Lower lobe of right lung (tissue), 2 donors: ENCODE data around the gene IL37. TPM values are rescaled to one million over a fixed set of nuclear protein-coding genes. Genes with fewer than 3 reads are reported as not detected.
A peak's percentile ranks its signal among the peaks of the same experiment; 100 is the strongest.

Experiments
- ATAC-seq, 2 donors: fragments of 200-7000 bp; cut with Tn5 transposase; one replicate each; pipeline ENCODE4 v1.9.1; 2020 to 2022; ENCODE audit warnings: mild to moderate bottlenecking in 2 of 2, moderate library complexity in 2 of 2
- DNase-seq: peaks from one replicate; pipeline ENCODE4 v3.0.0-alpha.2; 2020
- H3K27ac ChIP-seq: fragments of 200-600 bp; one replicate; pipeline ENCODE4 v1.8.0; 2022
- H3K27me3 ChIP-seq: fragments of 200-600 bp; one replicate; pipeline ENCODE4 v1.8.0; 2022; ENCODE audit warnings: low read depth
- H3K36me3 ChIP-seq: fragments of 200-600 bp; one replicate; pipeline ENCODE4 v1.8.0; 2022; ENCODE audit warnings: mild to moderate bottlenecking
- H3K4me1 ChIP-seq: fragments of 200-600 bp; one replicate; pipeline ENCODE4 v1.8.0; 2022
- H3K4me3 ChIP-seq: fragments of 200-600 bp; one replicate; pipeline ENCODE4 v1.8.0; 2022; ENCODE audit warnings: mild to moderate bottlenecking
- H3K9me3 ChIP-seq: fragments of 200-600 bp; one replicate; pipeline ENCODE4 v1.8.0; 2022
- CTCF ChIP-seq: fragments of 200-600 bp; IDR thresholded peaks from one replicate; pipeline ENCODE4 v1.8.0; 2022; ENCODE audit warnings: antibody characterized with exemption, mild to moderate bottlenecking
- intact Hi-C: fragments of 100-400 bp; cut with DNase I; formaldehyde crosslinking; loops from one replicate; pipeline ENCODE4 v1.11.0; 2022
- total RNA-seq: library from RNA; stranded (reverse); fragmentation: NEBNext Ultra II Directional; extraction: Animal tissue kit (Norgen Biotek cat#: 25700); gene quantifications from one replicate; pipeline ENCODE4 v1.2.1, GENCODE V29; 2021
- donor health status: DM: no; HTN: yes; CAD: no; lungs with severe emphysema.

The IL37 gene
- total RNA-seq, 1 donor from 2014 or later, result not detected

- peaks cover 8% of the 10 kb centered on the region for H3K4me1 ChIP-seq
These were observed 26.0 kb upstream of the IL37 start for GRCh38 chr2:112884869-112885505.

GRCh38 chr2:112885506-112885902, 25.5 kb upstream of the IL37 start:
- no peaks in the 10 kb centered on the region for H3K27me3 ChIP-seq
- H3K4me1 ChIP-seq, result peaks cover 8% of the 10 kb centered on the region
- no peaks in the 10 kb centered on the region for H3K9me3 ChIP-seq
- intact Hi-C loops, result no loop called here
- no peak overlapping the region for H3K4me3 ChIP-seq
- DNase-seq (no peak), ATAC-seq (no peak)
- TF ChIP-seq CTCF, result no peak
- no peak overlapping the region for H3K27ac ChIP-seq
- no peaks in the 10 kb centered on the region for H3K36me3 ChIP-seq

More at GRCh38 chr2:112884869-112885505, 26.0 kb upstream of the IL37 start:
- TF ChIP-seq CTCF, result peak; percentile 82
- ATAC-seq (peak; percentile 79 to 87), DNase-seq (peak; percentile 63)
- Histone ChIP-seq H3K36me3 (no peaks in the 10 kb centered on the region), H3K9me3 (no peaks in the 10 kb centered on the region), H3K4me3 (no peak overlapping the region), H3K27me3 (no peaks in the 10 kb centered on the region), H3K27ac (no peak overlapping the region)
- intact Hi-C loops, result no loop called here

GRCh38 chr2:112886291-112886690, 24.7 kb upstream of the IL37 start:
- DNase-seq, result no peak
- H3K36me3 ChIP-seq, result no peaks in the 10 kb centered on the region
- H3K9me3 ChIP-seq, result no peaks in the 10 kb centered on the region
- no peak for TF ChIP-seq CTCF
- peaks cover 8% of the 10 kb centered on the region for H3K4me1 ChIP-seq
- no peak overlapping the region for H3K27ac ChIP-seq
- no peak for ATAC-seq
- H3K4me3 ChIP-seq, result no peak overlapping the region
- intact Hi-C loops, result no loop called here
- no peaks in the 10 kb centered on the region for H3K27me3 ChIP-seq

- DNase-seq (no peak), ATAC-seq (no peak)
- no peaks in the 10 kb centered on the region for H3K36me3 ChIP-seq
- H3K9me3 ChIP-seq, result no peaks in the 10 kb centered on the region
- H3K27me3 ChIP-seq, result no peaks in the 10 kb centered on the region
- no peak for TF ChIP-seq CTCF
- intact Hi-C loops, result no loop called here
- H3K4me3 ChIP-seq, result no peak overlapping the region
- H3K4me1 ChIP-seq, result peaks cover 8% of the 10 kb centered on the region
- H3K27ac ChIP-seq, result no peak overlapping the region
These were observed 22.8 kb upstream of the IL37 start for GRCh38 chr2:112887964-112888749.

- Histone ChIP-seq H3K36me3 (no peaks in the 10 kb centered on the region), H3K27ac (no peak overlapping the region), H3K4me3 (no peak overlapping the region), H3K27me3 (no peaks in the 10 kb centered on the region), H3K4me1 (peaks cover 3% of the 10 kb centered on the region), H3K9me3 (no peaks in the 10 kb centered on the region)
- intact Hi-C loops, result no loop called here
- no peak for ATAC-seq
- no peak for TF ChIP-seq CTCF
- no peak for DNase-seq
These were observed 21.0 kb upstream of the IL37 start for GRCh38 chr2:112889976-112890375.
